ENCODE measurements around the gene CNTNAP2.
"Not testable (repeated sequence)": the region's sequence is repeated elsewhere in the genome, so short reads cannot be mapped to it uniquely, and the experiment has no call there.

The CNTNAP2 gene

GRCh38 chr7:148288592-148289151, 2172.1 kb downstream of the CNTNAP2 start:
- in situ Hi-C loops (cut with HindIII; ENCODE audit: low sequenced_read_pairs), result no loop called here
- no peak for DNase-seq (ENCODE audit: low read depth, low spot score)

DNA sequence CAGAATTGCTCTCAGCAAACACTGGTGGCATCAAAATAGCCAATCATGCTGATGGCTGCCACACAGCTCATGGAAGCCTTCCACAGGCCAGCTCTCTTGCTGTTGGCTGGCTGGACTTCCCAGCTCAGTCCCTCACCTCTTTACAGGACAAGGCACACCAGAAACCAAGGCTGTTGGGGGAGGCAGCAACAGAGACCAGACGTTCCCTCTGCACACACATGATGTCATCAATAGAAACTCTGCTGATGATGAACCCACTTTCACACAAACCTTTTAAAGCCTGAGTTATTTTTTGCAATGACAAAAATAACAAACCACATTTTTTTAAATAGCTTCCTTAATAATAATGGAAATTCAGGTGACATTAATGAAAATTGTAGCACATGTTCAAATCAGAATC, 2173.0 kb downstream of the CNTNAP2 start:
- TF ChIP-seq CTCF (IDR thresholded peaks at IDR 0.05; ENCODE audit: low read depth, low read length), result no peak
- in situ Hi-C loops (cut with HindIII; ENCODE audit: low sequenced_read_pairs), result no loop called here
- no peak for DNase-seq (ENCODE audit: low read depth, low spot score)
- H3K4me3 ChIP-seq (ENCODE audit: low read depth, low read length), result no peak overlapping the region

More at GRCh38 chr7:148288592-148289151, 2172.1 kb downstream of the CNTNAP2 start:
- no peak overlapping the region for H3K4me3 ChIP-seq (ENCODE audit: low read depth, low read length)
- no peak for TF ChIP-seq CTCF (IDR thresholded peaks at IDR 0.05; ENCODE audit: low read depth, low read length)

DNA sequence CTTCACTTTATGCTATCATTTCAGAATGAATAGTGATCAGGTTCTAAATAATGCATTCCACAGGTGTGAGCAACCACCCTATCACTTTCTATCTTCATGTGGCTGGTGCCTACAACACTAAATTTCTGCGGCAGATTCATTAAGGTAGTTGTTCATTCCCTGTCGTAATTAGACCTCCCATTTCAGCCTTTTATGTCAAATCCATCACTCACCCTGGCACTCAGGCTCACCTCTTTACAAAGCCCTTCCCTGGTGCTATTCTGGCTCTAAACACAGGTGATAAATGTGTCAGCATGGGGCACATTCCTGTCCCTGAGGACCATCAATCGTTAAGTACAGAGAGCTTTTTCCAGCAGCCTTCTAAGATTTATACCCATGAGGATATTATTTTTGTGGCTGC, 2173.9 kb downstream of the CNTNAP2 start:
- in situ Hi-C loops (cut with HindIII; ENCODE audit: low sequenced_read_pairs), result no loop called here

GRCh38 chr7:148291799-148292198, 2175.2 kb downstream of the CNTNAP2 start:
- no peak for TF ChIP-seq CTCF (IDR thresholded peaks at IDR 0.05; ENCODE audit: low read depth, low read length)
- DNase-seq (ENCODE audit: low read depth, low spot score), result no peak
- H3K4me3 ChIP-seq (ENCODE audit: low read depth, low read length), result no peak overlapping the region
- in situ Hi-C loops (cut with HindIII; ENCODE audit: low sequenced_read_pairs), result no loop called here

More for the DNA sequence above, 2173.9 kb downstream of the CNTNAP2 start:
- TF ChIP-seq CTCF (IDR thresholded peaks at IDR 0.05; ENCODE audit: low read depth, low read length), result no peak
- H3K4me3 ChIP-seq (ENCODE audit: low read depth, low read length), result no peak overlapping the region
- DNase-seq (ENCODE audit: low read depth, low spot score), result no peak

DNA sequence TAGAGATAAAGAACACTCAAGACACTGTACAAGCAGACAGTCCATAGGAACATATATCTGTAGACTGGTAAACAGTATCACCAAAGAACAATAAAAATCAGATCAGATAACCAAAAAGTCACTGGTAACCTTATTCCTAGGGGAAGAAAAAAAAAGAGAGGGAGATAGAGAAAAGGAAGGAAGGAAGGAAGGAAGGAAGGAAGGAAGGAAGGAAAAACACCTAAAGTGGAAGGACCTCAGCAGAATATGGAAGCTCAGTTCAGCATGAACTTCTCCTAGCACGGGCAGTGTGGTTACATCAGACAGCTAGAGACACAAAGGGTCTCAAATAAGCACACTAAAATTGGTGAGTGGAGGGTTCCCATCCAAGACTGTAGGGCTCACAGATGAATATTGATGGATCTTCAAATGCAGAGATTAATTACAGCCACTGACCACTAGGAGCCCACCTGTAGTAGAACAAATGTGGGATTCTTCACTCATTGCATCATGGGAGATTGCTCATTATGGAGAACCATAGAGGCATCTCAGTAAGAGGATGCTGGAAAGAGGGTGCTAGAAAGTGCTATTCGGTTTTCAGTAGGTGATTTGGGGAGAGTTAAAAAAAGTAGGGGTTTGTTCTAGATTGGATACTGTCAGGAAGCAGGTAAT, 2180.5 kb downstream of the CNTNAP2 start:
- DNase-seq (ENCODE audit: low read depth, low spot score), result no peak
- TF ChIP-seq CTCF (IDR thresholded peaks at IDR 0.05; ENCODE audit: low read depth, low read length), result no peak

DNA sequence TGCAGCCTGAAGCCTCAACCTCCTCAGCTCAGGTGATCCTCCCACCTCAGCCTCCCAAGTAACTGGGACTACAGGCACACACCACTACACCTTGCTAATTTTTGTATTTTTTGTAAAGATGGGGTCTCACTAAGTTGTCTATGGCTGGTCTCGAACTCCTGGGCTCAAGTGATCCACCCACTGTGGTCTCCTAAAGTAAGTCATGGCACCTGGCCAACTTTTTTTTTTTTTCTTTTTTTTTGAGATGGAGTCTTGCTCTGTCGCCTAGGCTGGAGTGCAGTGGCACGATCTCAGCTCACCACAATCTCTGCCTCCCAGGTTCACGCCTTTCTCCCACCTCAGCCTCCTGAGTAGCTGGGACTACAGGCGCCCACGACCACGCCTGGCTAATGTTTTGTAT, 2182.2 kb downstream of the CNTNAP2 start:
- DNase-seq (ENCODE audit: low read depth, low spot score); in situ Hi-C loops (cut with HindIII; ENCODE audit: low sequenced_read_pairs); H3K4me3 ChIP-seq (ENCODE audit: low read depth, low read length): not testable (repeated sequence)

More for the DNA sequence above, 2180.5 kb downstream of the CNTNAP2 start:
- no peak overlapping the region for H3K4me3 ChIP-seq (ENCODE audit: low read depth, low read length)
- in situ Hi-C loops (cut with HindIII; ENCODE audit: low sequenced_read_pairs), result no loop called here

Data from astrocyte of the spinal cord (primary cell).